Measurements from ENCODE around the gene PPFIA1. TPM values are rescaled to one million over a fixed set of nuclear protein-coding genes. Genes with fewer than 3 reads are reported as not detected.

PPFIA1 gene
- polyA plus RNA-seq, 1 experiment, result 62.7 TPM

GRCh38 chr11:70372076-70372475 lies 101.6 kb downstream of the PPFIA1 start:
- ChIA-PET CTCF (interaction anchor here (1.8 kb wide), 1 partner anchor 10 kb away, joined by 5 read pairs; no protein-coding TSS in a partner anchor), POLR2A (no interaction called here)
- DNase-seq (ENCODE audit: low read depth), result no peak
- TF ChIP-seq, protein P1, sequence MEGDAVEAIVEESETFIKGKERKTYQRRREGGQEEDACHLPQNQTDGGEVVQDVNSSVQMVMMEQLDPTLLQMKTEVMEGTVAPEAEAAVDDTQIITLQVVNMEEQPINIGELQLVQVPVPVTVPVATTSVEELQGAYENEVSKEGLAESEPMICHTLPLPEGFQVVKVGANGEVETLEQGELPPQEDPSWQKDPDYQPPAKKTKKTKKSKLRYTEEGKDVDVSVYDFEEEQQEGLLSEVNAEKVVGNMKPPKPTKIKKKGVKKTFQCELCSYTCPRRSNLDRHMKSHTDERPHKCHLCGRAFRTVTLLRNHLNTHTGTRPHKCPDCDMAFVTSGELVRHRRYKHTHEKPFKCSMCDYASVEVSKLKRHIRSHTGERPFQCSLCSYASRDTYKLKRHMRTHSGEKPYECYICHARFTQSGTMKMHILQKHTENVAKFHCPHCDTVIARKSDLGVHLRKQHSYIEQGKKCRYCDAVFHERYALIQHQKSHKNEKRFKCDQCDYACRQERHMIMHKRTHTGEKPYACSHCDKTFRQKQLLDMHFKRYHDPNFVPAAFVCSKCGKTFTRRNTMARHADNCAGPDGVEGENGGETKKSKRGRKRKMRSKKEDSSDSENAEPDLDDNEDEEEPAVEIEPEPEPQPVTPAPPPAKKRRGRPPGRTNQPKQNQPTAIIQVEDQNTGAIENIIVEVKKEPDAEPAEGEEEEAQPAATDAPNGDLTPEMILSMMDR (IDR thresholded peaks at IDR 0.05; ENCODE audit: insufficient read depth, low read depth, low read length), result no peak
- peaks cover 10% of the 10 kb centered on the region for H3K36me3 ChIP-seq (ENCODE audit: control insufficient read depth, insufficient read depth, low read length)
- H3K27me3 ChIP-seq (ENCODE audit: control insufficient read depth, insufficient read depth, low read length), result no peaks in the 10 kb centered on the region
- H3K4me3 ChIP-seq (ENCODE audit: low read depth, low read length), result no peak overlapping the region

DNA sequence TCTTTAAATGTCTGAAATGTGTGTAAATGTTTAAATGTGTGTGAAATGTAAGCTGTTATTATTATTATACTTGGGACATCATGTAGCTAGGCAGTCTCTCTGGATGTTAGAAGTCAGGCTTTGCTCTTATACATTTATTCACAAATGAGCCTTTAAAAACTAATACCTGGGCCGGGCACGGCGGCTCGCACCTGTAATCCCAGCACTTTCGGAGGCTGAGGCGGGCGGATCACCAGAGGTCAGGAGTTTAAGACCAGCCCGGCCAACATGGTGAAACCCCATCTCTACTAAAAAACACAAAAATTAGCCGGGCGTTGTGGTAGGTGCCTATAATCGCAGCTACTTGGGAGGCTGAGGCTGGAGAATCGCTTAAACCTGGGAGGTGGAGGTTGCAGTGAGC lies 106.1 kb downstream of the PPFIA1 start:
- H3K36me3 ChIP-seq (ENCODE audit: control insufficient read depth, insufficient read depth, low read length), result peaks cover 10% of the 10 kb centered on the region
- no peak overlapping the region for H3K4me3 ChIP-seq (ENCODE audit: low read depth, low read length)
- TF ChIP-seq, protein P1 (IDR thresholded peaks at IDR 0.05; ENCODE audit: insufficient read depth, low read depth, low read length), result no peak
- DNase-seq (ENCODE audit: low read depth), result no peak
- ChIA-PET CTCF (no interaction called here), POLR2A (no interaction called here)
- H3K27me3 ChIP-seq (ENCODE audit: control insufficient read depth, insufficient read depth, low read length), result no peaks in the 10 kb centered on the region

- peaks cover 8% of the 10 kb centered on the region for H3K36me3 ChIP-seq (ENCODE audit: control insufficient read depth, insufficient read depth, low read length)
- DNase-seq (ENCODE audit: low read depth), result no peak
- POLR2A ChIA-PET, result no interaction called here
Measured at GRCh38 chr11:70377645-70378044, 107.2 kb downstream of the PPFIA1 start.

GRCh38 chr11:70378506-70379134 lies 108.1 kb downstream of the PPFIA1 start:
- no peak for DNase-seq (ENCODE audit: low read depth)
- POLR2A ChIA-PET, result no interaction called here
- Histone ChIP-seq H3K27me3 (ENCODE audit: control insufficient read depth, insufficient read depth, low read length) (no peaks in the 10 kb centered on the region), H3K4me3 (ENCODE audit: low read depth, low read length) (no peak overlapping the region), H3K36me3 (ENCODE audit: control insufficient read depth, insufficient read depth, low read length) (peaks cover 3% of the 10 kb centered on the region; the same call in 1 of the 2 replicates)
- CTCF ChIA-PET, result interaction anchor here (0.7 to 1.9 kb wide), 5 partner anchors 9 to 56 kb away, joined by 3 to 5 read pairs (median 3); no protein-coding TSS in a partner anchor
- TF ChIP-seq, protein P1 (IDR thresholded peaks at IDR 0.05; ENCODE audit: insufficient read depth, low read depth, low read length), result no peak; the same call in 1 of the 2 replicates

More at GRCh38 chr11:70377645-70378044, 107.2 kb downstream of the PPFIA1 start:
- CTCF ChIA-PET, result interaction anchor here (0.8 to 1.9 kb wide), 3 partner anchors 17 to 55 kb away, joined by 3 to 5 read pairs (median 5); no protein-coding TSS in a partner anchor
- no peaks in the 10 kb centered on the region for H3K27me3 ChIP-seq (ENCODE audit: control insufficient read depth, insufficient read depth, low read length)
- TF ChIP-seq, protein P1 (IDR thresholded peaks at IDR 0.05; ENCODE audit: insufficient read depth, low read depth, low read length), result no peak
- no peak overlapping the region for H3K4me3 ChIP-seq (ENCODE audit: low read depth, low read length)

DNA sequence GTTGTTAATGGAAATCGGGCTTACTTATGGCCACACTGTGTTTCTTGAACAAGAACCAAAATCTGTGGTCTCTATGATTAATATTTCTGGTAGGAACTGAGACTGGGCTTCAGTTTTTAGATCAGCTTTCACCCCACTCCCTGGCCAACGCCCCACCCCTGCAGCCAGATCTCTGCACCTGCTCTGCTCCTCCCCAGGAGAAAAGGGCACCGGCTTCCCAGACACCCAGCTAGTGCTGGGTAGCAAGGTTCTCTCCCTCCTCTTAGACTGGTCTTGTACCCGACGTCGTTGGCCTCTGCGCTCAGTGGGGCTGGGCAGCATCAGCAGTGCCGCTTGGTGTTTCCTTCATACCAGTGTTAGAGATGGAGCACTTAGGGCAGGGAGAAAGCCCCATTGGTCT lies 110.9 kb downstream of the PPFIA1 start:
- ChIA-PET CTCF (interaction anchor here (2.5 kb wide), 1 partner anchor 8 kb away, joined by 5 read pairs; no protein-coding TSS in a partner anchor), POLR2A (no interaction called here)
- TF ChIP-seq, protein P1 (IDR thresholded peaks at IDR 0.05; ENCODE audit: insufficient read depth, low read depth, low read length), result no peak
- no peaks in the 10 kb centered on the region for H3K27me3 ChIP-seq (ENCODE audit: control insufficient read depth, insufficient read depth, low read length)
- no peak overlapping the region for H3K4me3 ChIP-seq (ENCODE audit: low read depth, low read length)
- peaks cover 4% of the 10 kb centered on the region for H3K36me3 ChIP-seq (ENCODE audit: control insufficient read depth, insufficient read depth, low read length)
- no peak for DNase-seq (ENCODE audit: low read depth)
